Cardiac muscle cell (in vitro differentiated cells and primary cell): Measurements from ENCODE around the gene JMJD1C. TPM values are rescaled to one million over a fixed set of nuclear protein-coding genes. Genes with fewer than 3 reads are reported as not detected.

Source experiments
- DNase-seq, 2 donors: peaks; one replicate each; pipeline versions ENCODE4 v3.0.0 to v3.0.0-alpha.2; 2010 to 2017; ENCODE audit warnings: low read depth in 1 of 2, low spot score in 1 of 2
- H3K27ac ChIP-seq: fragments of 200-600 bp; sonication (generic); 2 replicates; pipeline ENCODE4 v1.5.1; 2016
- H3K27me3 ChIP-seq: fragments of 200-600 bp; sonication (generic); 2 replicates; pipeline ENCODE4 v1.6.0; 2016; ENCODE audit warnings: control low read depth
- H3K36me3 ChIP-seq: fragments of 200-600 bp; sonication (generic); 2 replicates; pipeline ENCODE4 v1.5.1; 2016; ENCODE audit warnings: control low read depth
- H3K4me1 ChIP-seq: fragments of 200-600 bp; sonication (generic); 2 replicates; pipeline ENCODE4 v1.8.1; 2017; ENCODE audit warnings: low read depth, mild to moderate bottlenecking, mixed run types
- H3K4me3 ChIP-seq: fragments of 200-600 bp; sonication (generic); 2 replicates; pipeline ENCODE4 v1.5.1; 2016; ENCODE audit warnings: mild to moderate bottlenecking
- H3K9me3 ChIP-seq: fragments of 200-600 bp; sonication (generic); 2 replicates; pipeline ENCODE4 v1.5.1; 2017; ENCODE audit warnings: low read depth, mild to moderate bottlenecking, control low read depth
- CTCF ChIP-seq: IDR thresholded peaks from 2 replicates; pipeline ENCODE4 v1.5.1; 2012; ENCODE audit warnings: low read depth, mild to moderate bottlenecking, low read length
- polyA plus RNA-seq: library from polyadenylated mRNA; unstranded; fragments of >200 nt; fragmentation: Nextera tagmentation; extraction: Ambion mirVana; gene quantifications from 2 replicates; pipeline ENCODE4 v1.2.1, GENCODE V29; 2016
- total RNA-seq: library from RNA; depleted of rRNA; stranded (reverse); fragments of >200 nt; gene quantifications from 2 replicates; pipeline ENCODE4 v1.2.3, GENCODE V29; 2016

JMJD1C gene
- total and polyA plus RNA-seq, 2 experiments from 2014 or later: 59.1 to 144 TPM

- H3K36me3 ChIP-seq: peaks cover 12% of the 10 kb centered on the region
- no peak overlapping the region for H3K4me3 ChIP-seq
- no peak for DNase-seq
- TF ChIP-seq CTCF: no peak
- peaks cover 41% of the 10 kb centered on the region for H3K4me1 ChIP-seq
- H3K27me3 ChIP-seq: no peaks in the 10 kb centered on the region
- no peak overlapping the region for H3K27ac ChIP-seq
- H3K9me3 ChIP-seq: no peaks in the 10 kb centered on the region
These were observed 204.9 kb downstream of the JMJD1C start for GRCh38 chr10:63260860-63261251.

- no peak for DNase-seq
- H3K27me3 ChIP-seq: no peaks in the 10 kb centered on the region
- H3K36me3 ChIP-seq: peaks cover 12% of the 10 kb centered on the region
- peak overlapping the region; percentile 16 for H3K27ac ChIP-seq
- TF ChIP-seq CTCF: no peak
- H3K4me3 ChIP-seq: no peak overlapping the region
- no peaks in the 10 kb centered on the region for H3K9me3 ChIP-seq
- H3K4me1 ChIP-seq: peaks cover 41% of the 10 kb centered on the region
These were observed 205.5 kb downstream of the JMJD1C start for GRCh38 chr10:63260103-63260859.

GRCh38 chr10:63258920-63259678 lies 206.7 kb downstream of the JMJD1C start:
- no peak for DNase-seq
- TF ChIP-seq CTCF: no peak
- Histone ChIP-seq H3K9me3 (no peaks in the 10 kb centered on the region), H3K27ac (peak overlapping the region; percentile 5), H3K27me3 (no peaks in the 10 kb centered on the region), H3K36me3 (peaks cover 12% of the 10 kb centered on the region), H3K4me1 (peaks cover 33% of the 10 kb centered on the region), H3K4me3 (no peak overlapping the region)

- H3K27ac ChIP-seq: peak overlapping the region; percentile 5
- TF ChIP-seq CTCF: no peak
- no peaks in the 10 kb centered on the region for H3K9me3 ChIP-seq
- H3K27me3 ChIP-seq: no peaks in the 10 kb centered on the region
- H3K36me3 ChIP-seq: peaks cover 12% of the 10 kb centered on the region
- H3K4me1 ChIP-seq: peaks cover 34% of the 10 kb centered on the region
- no peak for DNase-seq
- H3K4me3 ChIP-seq: no peak overlapping the region
These were observed 208.0 kb downstream of the JMJD1C start for GRCh38 chr10:63257778-63258177.

- peak overlapping the region; percentile 22 for H3K27ac ChIP-seq
- H3K36me3 ChIP-seq: peaks cover 9% of the 10 kb centered on the region
- H3K4me3 ChIP-seq: no peak overlapping the region
- H3K27me3 ChIP-seq: no peaks in the 10 kb centered on the region
- TF ChIP-seq CTCF: no peak
- peak in 1 of 2 donors; percentile 76 for DNase-seq
- no peaks in the 10 kb centered on the region for H3K9me3 ChIP-seq
- H3K4me1 ChIP-seq: peaks cover 23% of the 10 kb centered on the region
These were observed 209.6 kb downstream of the JMJD1C start for GRCh38 chr10:63256009-63256773.
